ENCODE measurements around the gene PDCD6IP. TPM values are rescaled to one million over a fixed set of nuclear protein-coding genes. Genes with fewer than 3 reads are reported as not detected.

PDCD6IP gene
- total and polyA plus RNA-seq, 2 of the 13 experiments (the other 11 are each of a cell fraction or from before 2014, with no cell fraction given) = 62.5 to 85.6 TPM

GRCh38 chr3:33807191-33807590 lies 8.8 kb downstream of the PDCD6IP start:
- no peak for FAIRE-seq
- POLR2A ChIA-PET = no interaction called here
- H3K4me3 ChIP-seq (replicated peaks in 1 of 3; ENCODE audit: insufficient read depth in 1 of 3, low read depth in 2 of 3, low read length in 3 of 3) = no peak overlapping the region

GRCh38 chr3:33808559-33808958 lies 10.1 kb downstream of the PDCD6IP start:
- POLR2A ChIA-PET = no interaction called here
- Histone ChIP-seq H3K4me3 (replicated peaks in 1 of 3; ENCODE audit: insufficient read depth in 1 of 3, low read depth in 2 of 3, low read length in 3 of 3) (no peak overlapping the region), H3K4me1 (ENCODE audit: insufficient read depth, low read length) (peaks cover 45% of the 10 kb centered on the region), H3K4me2 (ENCODE audit: low read depth, low read length) (no peak overlapping the region), H3K9ac (ENCODE audit: insufficient read depth, low read depth, low read length) (no peak overlapping the region), H3K27me3 (ENCODE audit: control insufficient read depth in 1 of 2, insufficient read depth in 2 of 2, low read length in 2 of 2) (no peaks in the 10 kb centered on the region), H3K36me3 (replicated peaks in 1 of 2; ENCODE audit: control insufficient read depth in 1 of 2, insufficient read depth in 2 of 2, low read length in 2 of 2) (peaks cover 3 to 17% of the 10 kb centered on the region in 2 experiments), H4K20me1 (ENCODE audit: insufficient read depth, low read length) (0 out of 2 replicates have a peak, but pooled peaks cover 4% of the 10 kb centered on the region), H3K79me2 (ENCODE audit: insufficient read depth, low read length) (peaks cover 73% of the 10 kb centered on the region), H2AFZ (ENCODE audit: low read length) (no peak overlapping the region), H3K27ac (ENCODE audit: extremely low read length, insufficient read depth, low read length) (no peak overlapping the region), H3K9me3 (ENCODE audit: low read length) (no peaks in the 10 kb centered on the region)
- 98% methylated on average over 5 of the region's 5 CpGs for WGBS (ENCODE audit: low lambda C conversion rate)
- BruUV-seq (replicated peaks) = no TSS peak
- intact Hi-C loops (cut with micrococcal nuclease; ENCODE audit: unreplicated experiment) = no loop called here
- ATAC-seq (no peak), FAIRE-seq (no peak), DNase-seq (ENCODE audit: low spot score) (no peak)
- CTCF ChIA-PET (ENCODE audit: low intra/inter-chr PET ratio, low total read pairs) = no interaction called here
- in situ Hi-C loops (cut with HindIII; ENCODE audit: extremely low pct_ligation_motif_present, low pct_unique_long_range_greater_than_20kb) = no loop called here
- TF ChIP-seq ZFP91 (CRISPR knock-in tag; IDR thresholded peaks at IDR 0.05; ENCODE audit: borderline replicate concordance) = no peak
- TF ChIP-seq HHEX (CRISPR knock-in tag; IDR thresholded peaks at IDR 0.05) = no peak
- no peak for TF ChIP-seq KDM6A (CRISPR knock-in tag; IDR thresholded peaks at IDR 0.05; ENCODE audit: low read depth)
- no peak for TF ChIP-seq KDM5A (IDR thresholded peaks at IDR 0.05; ENCODE audit: borderline replicate concordance, low read length)
- no peak for TF ChIP-seq MXI1 (IDR thresholded peaks at IDR 0.05; ENCODE audit: borderline replicate concordance, low read depth, low read length)
- no peak for TF ChIP-seq HNRNPUL1 (IDR thresholded peaks at IDR 0.05; ENCODE audit: low read depth, low read length)
- no peak for TF ChIP-seq CSRNP1 (CRISPR knock-in tag; IDR thresholded peaks at IDR 0.05)

More at GRCh38 chr3:33807191-33807590, 8.8 kb downstream of the PDCD6IP start:
- Histone ChIP-seq H3K9ac (ENCODE audit: insufficient read depth, low read depth, low read length) (no peak overlapping the region), H3K9me3 (ENCODE audit: low read length) (no peaks in the 10 kb centered on the region), H4K20me1 (ENCODE audit: insufficient read depth, low read length) (0 out of 2 replicates have a peak, but pooled peaks cover 4% of the 10 kb centered on the region), H3K79me2 (ENCODE audit: insufficient read depth, low read length) (peaks cover 84% of the 10 kb centered on the region), H2AFZ (ENCODE audit: low read length) (no peak overlapping the region), H3K27me3 (ENCODE audit: control insufficient read depth in 1 of 2, insufficient read depth in 2 of 2, low read length in 2 of 2) (no peaks in the 10 kb centered on the region), H3K4me1 (ENCODE audit: insufficient read depth, low read length) (peaks cover 59% of the 10 kb centered on the region), H3K4me2 (ENCODE audit: low read depth, low read length) (no peak overlapping the region), H3K27ac (ENCODE audit: extremely low read length, insufficient read depth, low read length) (no peak overlapping the region), H3K36me3 (replicated peaks in 1 of 2; ENCODE audit: control insufficient read depth in 1 of 2, insufficient read depth in 2 of 2, low read length in 2 of 2) (peaks cover 3 to 10% of the 10 kb centered on the region in 2 experiments)
- WGBS (ENCODE audit: low lambda C conversion rate) = 96% methylated on average over 2 of the region's 2 CpGs
- intact Hi-C loops (cut with micrococcal nuclease; ENCODE audit: unreplicated experiment) (no loop called here), in situ Hi-C loops (cut with HindIII; ENCODE audit: extremely low pct_ligation_motif_present, low pct_unique_long_range_greater_than_20kb) (no loop called here)
- CTCF ChIA-PET (ENCODE audit: low intra/inter-chr PET ratio, low total read pairs) = no interaction called here
- no peak for DNase-seq (ENCODE audit: low spot score)
- BruUV-seq (replicated peaks) = no TSS peak
- ATAC-seq = no peak
- TF ChIP-seq ZNF549 (CRISPR knock-in tag; IDR thresholded peaks at IDR 0.05) = no peak
- no peak for TF ChIP-seq SALL1 (CRISPR knock-in tag; IDR thresholded peaks at IDR 0.05)
- TF ChIP-seq ZNF580 (CRISPR knock-in tag; IDR thresholded peaks at IDR 0.05; ENCODE audit: borderline replicate concordance, low read depth) = no peak
- peak; percentile 33; the same call in 1 of the 2 replicates for TF ChIP-seq FOXA3 (CRISPR knock-in tag; IDR thresholded peaks at IDR 0.05)
- peak; percentile 58 for TF ChIP-seq NFE2L2 (IDR thresholded peaks at IDR 0.05; ENCODE audit: low read length)
- no peak for TF ChIP-seq FOXA1 (IDR thresholded peaks at IDR 0.05)
- TF ChIP-seq FOXA1 (CRISPR knock-in tag; IDR thresholded peaks at IDR 0.05) = 0 out of 2 replicates have a peak, but pooled peaks have one; percentile 23
- TF ChIP-seq MAFF (IDR thresholded peaks at IDR 0.05; ENCODE audit: low read depth, low read length) = peak; percentile 96
- peak; percentile 93 to 97 for TF ChIP-seq MAFK (conservative IDR thresholded peaks at IDR 0.05 in 1 of 2, IDR thresholded peaks at IDR 0.05 in 1 of 2; ENCODE audit: low read length in 2 of 2)
